Coronary artery (tissue), 2 donors: ENCODE measurements around the gene CYTH4.

Experiments
- DNase-seq: peaks from one replicate; pipeline ENCODE4 v3.0.0-alpha.2; 2017; ENCODE audit warnings: low spot score
- H3K27ac ChIP-seq, 2 donors: fragments of 200-600 bp; sonication (generic); one replicate each; pipeline ENCODE4 v1.5.1; 2016 to 2019
- H3K4me3 ChIP-seq: fragments of 200-600 bp; sonication (generic); 2 replicates; pipeline ENCODE4 v1.5.1; 2016; ENCODE audit warnings: mild to moderate bottlenecking, moderate library complexity
- CTCF ChIP-seq: fragments of 200-600 bp; sonication (generic); IDR thresholded peaks from one replicate; pipeline ENCODE4 v1.5.1; 2019; ENCODE audit warnings: antibody characterized with exemption

Gene CYTH4

GRCh38 chr22:37358917-37359316 is 76.6 kb downstream of the CYTH4 start:
- H3K4me3 ChIP-seq, result no peak overlapping the region
- no peak for TF ChIP-seq CTCF
- no peak overlapping the region for H3K27ac ChIP-seq
- DNase-seq, result no peak

- H3K27ac ChIP-seq, result no peak overlapping the region
- DNase-seq, result no peak
- no peak for TF ChIP-seq CTCF
Measured at GRCh38 chr22:37362621-37363020, 80.3 kb downstream of the CYTH4 start.

GRCh38 chr22:37363261-37363992 is 81.1 kb downstream of the CYTH4 start:
- no peak for TF ChIP-seq CTCF
- DNase-seq, result no peak
- H3K27ac ChIP-seq, result no peak overlapping the region
- no peak overlapping the region for H3K4me3 ChIP-seq

More at GRCh38 chr22:37362621-37363020, 80.3 kb downstream of the CYTH4 start:
- H3K4me3 ChIP-seq, result no peak overlapping the region
